Panc1 (cell line): Measurements from ENCODE around the gene CRIM1. TPM values are rescaled to one million over a fixed set of nuclear protein-coding genes. Genes with fewer than 3 reads are reported as not detected.

Experiments
- ATAC-seq: fragments of 200-7000 bp; cut with Tn5 transposase; 2 replicates; pipeline ENCODE4 v1.9.1; 2020; ENCODE audit warnings: mild to moderate bottlenecking, moderate library complexity
- BruUV-seq: library from RNA; stranded (reverse); fragments of 400-500 nt; replicated peaks from 2 replicates; lab custom pipeline; 2021; lab: Mats Ljungman, UMichigan
- CTCF ChIA-PET: fragments of 300-600 bp; sonication (Branson Sonifier 250); formaldehyde crosslinking; loops from one replicate; lab custom pipeline; 2022; ENCODE audit warnings: antibody characterized with exemption; lab: Charles Lee
- POLR2A ChIA-PET: fragments of 300-600 bp; sonication (Branson Sonifier 250); formaldehyde crosslinking; loops from one replicate; lab custom pipeline; 2022; ENCODE audit warnings: antibody characterized with exemption; lab: Charles Lee
- DNase-seq: peaks from one replicate; pipeline ENCODE4 v3.0.0-alpha.2; 2010; ENCODE audit warnings: low read depth, low spot score
- H3K27ac ChIP-seq: 2 replicates; pipeline ENCODE4 v1.5.1; 2011; ENCODE audit warnings: mild to moderate bottlenecking, low read length, inconsistent platforms
- H3K27me3 ChIP-seq: fragments of 200-500 bp; sonication (Bioruptor generic); 2 replicates; pipeline ENCODE4 v1.6.0; 2014; ENCODE audit warnings: low read length, inconsistent platforms; ENCODE audit not compliant: control insufficient read depth, insufficient read depth
- H3K36me3 ChIP-seq: fragments of 200-500 bp; sonication (Bioruptor generic); 2 replicates; pipeline ENCODE4 v1.5.1; 2014; ENCODE audit warnings: inconsistent platforms, mild to moderate bottlenecking, low read length, moderate library complexity; ENCODE audit not compliant: control insufficient read depth, insufficient read depth
- H3K4me1 ChIP-seq: 2 replicates; pipeline ENCODE4 v1.5.1; 2011; ENCODE audit warnings: inconsistent platforms, mild to moderate bottlenecking, low read length, moderate library complexity; ENCODE audit not compliant: control insufficient read depth, insufficient read depth
- H3K4me3 ChIP-seq, 2 experiments: 2 replicates each; pipeline ENCODE4 v1.5.1; 2011 to 2012; ENCODE audit warnings: low read depth in 2 of 2, low read length in 2 of 2, mild to moderate bottlenecking in 2 of 2, inconsistent platforms in 1 of 2, moderate library complexity in 1 of 2
- H3K9me3 ChIP-seq: fragments of 200-500 bp; sonication (Bioruptor generic); 2 replicates; pipeline ENCODE4 v1.5.1; 2014; ENCODE audit warnings: low read depth, mild to moderate bottlenecking, inconsistent platforms, low read length, moderate library complexity; ENCODE audit not compliant: control insufficient read depth, insufficient read depth
- CTCF ChIP-seq: fragments of 450-650 bp; IDR thresholded peaks from 2 replicates; pipeline ENCODE4 v1.5.1; 2017; ENCODE audit warnings: mild to moderate bottlenecking
- POLR2AphosphoS5 ChIP-seq: IDR thresholded peaks from 2 replicates; pipeline ENCODE4 v1.6.1; 2012; ENCODE audit warnings: mild to moderate bottlenecking, low read depth, low read length, moderate library complexity
- REST ChIP-seq, 2 experiments: IDR thresholded peaks; 2 replicates each; pipeline ENCODE4 v1.6.1; 2011 to 2012; ENCODE audit warnings: low read depth in 2 of 2, control low read depth in 1 of 2, low read length in 1 of 2, mild to moderate bottlenecking in 1 of 2, moderate library complexity in 1 of 2; ENCODE audit not compliant: insufficient read depth in 1 of 2
- SIN3A ChIP-seq: IDR thresholded peaks from 2 replicates; pipeline ENCODE4 v1.6.1; 2012; ENCODE audit warnings: low read depth, mild to moderate bottlenecking, low read length, moderate library complexity, borderline replicate concordance; ENCODE audit not compliant: insufficient read depth
- TCF7L2 ChIP-seq: IDR thresholded peaks from 2 replicates; pipeline ENCODE4 v1.6.1; 2011; ENCODE audit warnings: mild to moderate bottlenecking, low read depth, low read length, inconsistent platforms
- in situ Hi-C: cut with HindIII; loops from 2 replicates; pipeline ENCODE4 v1.10.0; 2016; ENCODE audit warnings: low sequenced_read_pairs, low pct_unique_long_range_greater_than_20kb
- intact Hi-C: fragments of 100-400 bp; cut with micrococcal nuclease; formaldehyde crosslinking; loops from one replicate; pipeline ENCODE4 v1.10.0; 2022; ENCODE audit not compliant: unreplicated experiment
- total RNA-seq: library from RNA; stranded (reverse); gene quantifications from one replicate; pipeline ENCODE4 v1.2.1, GENCODE V29; 2021; ENCODE audit not compliant: unreplicated experiment

CRIM1 gene
- total RNA-seq, 1 experiment from 2014 or later, result 290 TPM

GRCh38 chr2:36513661-36514060 lies 158.1 kb downstream of the CRIM1 start:
- BruUV-seq, result no TSS peak
- H3K27ac ChIP-seq, result no peak overlapping the region
- no peaks in the 10 kb centered on the region for H3K9me3 ChIP-seq
- ChIA-PET CTCF (no interaction called here), POLR2A (no interaction called here)
- intact Hi-C loops, result no loop called here
- DNase-seq (no peak), ATAC-seq (no peak)
- H3K27me3 ChIP-seq, result no peaks in the 10 kb centered on the region
- no peaks in the 10 kb centered on the region for H3K4me1 ChIP-seq
- in situ Hi-C loops, result no loop called here
- no peak overlapping the region for H3K4me3 ChIP-seq
- TF ChIP-seq SIN3A, result no peak
- no peak for TF ChIP-seq TCF7L2
- TF ChIP-seq CTCF, result no peak
- TF ChIP-seq REST (IDR thresholded peaks at IDR 0.05; ENCODE audit: insufficient read depth in 1 of 2, low read depth in 2 of 2, low read length in 1 of 2), result no peak
- no peak for TF ChIP-seq POLR2AphosphoS5
- H3K36me3 ChIP-seq, result peaks cover 83% of the 10 kb centered on the region

- no peak for DNase-seq
- no peak for ATAC-seq
- Histone ChIP-seq H3K36me3 (peaks cover 78% of the 10 kb centered on the region), H3K27ac (0 out of 2 replicates have a peak overlapping the region, but pooled peaks have one; percentile 7), H3K27me3 (no peaks in the 10 kb centered on the region), H3K9me3 (no peaks in the 10 kb centered on the region), H3K4me1 (no peaks in the 10 kb centered on the region), H3K4me3 (no peak overlapping the region)
- in situ Hi-C loops (no loop called here), intact Hi-C loops (no loop called here)
- BruUV-seq, result no TSS peak
- POLR2A ChIA-PET, result no interaction called here
- no peak for TF ChIP-seq REST (IDR thresholded peaks at IDR 0.05; ENCODE audit: insufficient read depth in 1 of 2, low read depth in 2 of 2, low read length in 1 of 2)
- CTCF ChIA-PET, result no interaction called here
Measured at GRCh38 chr2:36515538-36515937, 160.0 kb downstream of the CRIM1 start.
